Kidney epithelial cell (primary cell): ENCODE results near the gene LRRC10B. TPM values are rescaled to one million over a fixed set of nuclear protein-coding genes. Genes with fewer than 3 reads are reported as not detected.

Source experiments
- DNase-seq: peaks from one replicate; pipeline ENCODE4 v3.0.0-alpha.2; 2010; ENCODE audit warnings: low read depth
- H3K27me3 ChIP-seq: 2 replicates; pipeline ENCODE4 v1.6.0; 2011; ENCODE audit warnings: low read length; ENCODE audit not compliant: control insufficient read depth, insufficient read depth
- H3K36me3 ChIP-seq: 2 replicates; pipeline ENCODE4 v1.5.1; 2011; ENCODE audit warnings: low read length; ENCODE audit not compliant: control insufficient read depth, insufficient read depth
- H3K4me3 ChIP-seq: 2 replicates; pipeline ENCODE4 v1.5.1; 2011; ENCODE audit warnings: low read depth, mild to moderate bottlenecking, control low read depth, low read length
- CTCF ChIP-seq: IDR thresholded peaks from 2 replicates; pipeline ENCODE4 v1.5.1; 2011; ENCODE audit warnings: mild to moderate bottlenecking, moderate library complexity, low read length, control low read depth, inconsistent platforms; ENCODE audit not compliant: insufficient read depth, poor library complexity, severe bottlenecking
- total RNA-seq: library from RNA; depleted of rRNA; stranded (reverse); fragments of >200 nt; gene quantifications from 2 replicates; pipeline ENCODE4 v1.2.3, GENCODE V29; 2015

LRRC10B gene
- total RNA-seq, 1 donor from 2014 or later, result 0.25 TPM

- Histone ChIP-seq H3K36me3 (no peaks in the 10 kb centered on the region), H3K27me3 (peaks cover 8% of the 10 kb centered on the region), H3K4me3 (no peak overlapping the region)
- TF ChIP-seq CTCF, result no peak
- DNase-seq, result no peak
Measured at GRCh38 chr11:61502522-61502921, 6.0 kb upstream of the LRRC10B start.

GRCh38 chr11:61503135-61503770 lies 5.3 kb upstream of the LRRC10B start:
- DNase-seq, result no peak
- H3K4me3 ChIP-seq, result no peak overlapping the region
- H3K36me3 ChIP-seq, result no peaks in the 10 kb centered on the region
- H3K27me3 ChIP-seq, result peaks cover 16% of the 10 kb centered on the region
- TF ChIP-seq CTCF, result no peak

- no peak for TF ChIP-seq CTCF
- Histone ChIP-seq H3K4me3 (no peak overlapping the region), H3K36me3 (no peaks in the 10 kb centered on the region), H3K27me3 (peaks cover 32% of the 10 kb centered on the region)
- no peak for DNase-seq
Measured at GRCh38 chr11:61505106-61505505, 3.4 kb upstream of the LRRC10B start.

- Histone ChIP-seq H3K27me3 (peaks cover 37% of the 10 kb centered on the region), H3K36me3 (no peaks in the 10 kb centered on the region), H3K4me3 (no peak overlapping the region)
- no peak for DNase-seq
- TF ChIP-seq CTCF, result no peak
Measured at GRCh38 chr11:61505640-61506155, 2.9 kb upstream of the LRRC10B start.

- Histone ChIP-seq H3K36me3 (no peaks in the 10 kb centered on the region), H3K27me3 (peaks cover 48% of the 10 kb centered on the region), H3K4me3 (no peak overlapping the region)
- TF ChIP-seq CTCF, result no peak
- no peak for DNase-seq
Measured at GRCh38 chr11:61507012-61507768, 1.4 kb upstream of the LRRC10B start.
